Spinal cord (tissue), 10 donors: Measurements from ENCODE around the gene MIF4GD. TPM values are rescaled to one million over a fixed set of nuclear protein-coding genes. Genes with fewer than 3 reads are reported as not detected.
A peak's percentile ranks its signal among the peaks of the same experiment; 100 is the strongest.
"Not testable (repeated sequence)": the region's sequence is repeated elsewhere in the genome, so short reads cannot be mapped to it uniquely, and the experiment has no call there.

Source experiments
- DNase-seq, 6 donors: peaks; one replicate each; pipeline versions ENCODE4 v3.0.0 to v3.0.0-alpha.2; 2013 to 2015; ENCODE audit warnings: low spot score in 6 of 6, low read depth in 4 of 6
- H3K27ac ChIP-seq: one replicate; pipeline ENCODE4 v1.5.1; 2013; ENCODE audit warnings: low read depth, low read length, control low read depth
- H3K27me3 ChIP-seq: one replicate; pipeline ENCODE4 v1.6.1; 2013; ENCODE audit warnings: low read length; ENCODE audit not compliant: control insufficient read depth, insufficient read depth
- H3K36me3 ChIP-seq: one replicate; pipeline ENCODE4 v1.6.1; 2013; ENCODE audit warnings: low read length; ENCODE audit not compliant: control insufficient read depth, insufficient read depth
- H3K4me1 ChIP-seq: one replicate; pipeline ENCODE4 v1.6.1; 2013; ENCODE audit warnings: low read length; ENCODE audit not compliant: control insufficient read depth, insufficient read depth
- H3K4me3 ChIP-seq: one replicate; pipeline ENCODE4 v1.5.1; 2013; ENCODE audit warnings: low read depth, low read length, control low read depth
- H3K9me3 ChIP-seq: one replicate; pipeline ENCODE4 v1.6.1; 2013; ENCODE audit warnings: low read length; ENCODE audit not compliant: control insufficient read depth, insufficient read depth
- whole genome bisulfite sequencing: methylation state at CpG from one replicate; pipeline ENCODE4 v1.1.5; 2013; ENCODE audit warnings: missing lambda C conversion rate; ENCODE audit not compliant: insufficient coverage; 5-methylcytosine and 5-hydroxymethylcytosine counted together
- polyA plus RNA-seq, 2 donors: library from polyadenylated mRNA; unstranded; fragments of 120-200 nt; gene quantifications; one replicate each; pipeline ENCODE4 v1.2.1, GENCODE V29; 2013; ENCODE audit not compliant: insufficient read length in 2 of 2
- total RNA-seq, 2 donors: library from RNA; depleted of rRNA in 1 of 2; stranded (reverse); fragments of 120-200 nt in 1 of 2; fragments of >200 nt in 1 of 2; gene quantifications; one replicate each; pipeline versions ENCODE4 v1.2.3 to v1.2.4, GENCODE V29; 2013 to 2014
- donor health status: healthy.

Gene MIF4GD
- total and polyA plus RNA-seq, 4 donors, result 11.0 to 31.1 (median 26.0) TPM

GRCh38 chr17:75308732-75309629 lies 38.0 kb upstream of the MIF4GD start:
- no peak for DNase-seq
- Histone ChIP-seq H3K9me3 (no peaks in the 10 kb centered on the region), H3K36me3 (peaks cover 4% of the 10 kb centered on the region), H3K4me3 (no peak overlapping the region), H3K4me1 (no peaks in the 10 kb centered on the region), H3K27me3 (no peaks in the 10 kb centered on the region), H3K27ac (peak overlapping the region; percentile 40)
- WGBS, result 67% methylated on average over 11 of the region's 20 CpGs

DNA sequence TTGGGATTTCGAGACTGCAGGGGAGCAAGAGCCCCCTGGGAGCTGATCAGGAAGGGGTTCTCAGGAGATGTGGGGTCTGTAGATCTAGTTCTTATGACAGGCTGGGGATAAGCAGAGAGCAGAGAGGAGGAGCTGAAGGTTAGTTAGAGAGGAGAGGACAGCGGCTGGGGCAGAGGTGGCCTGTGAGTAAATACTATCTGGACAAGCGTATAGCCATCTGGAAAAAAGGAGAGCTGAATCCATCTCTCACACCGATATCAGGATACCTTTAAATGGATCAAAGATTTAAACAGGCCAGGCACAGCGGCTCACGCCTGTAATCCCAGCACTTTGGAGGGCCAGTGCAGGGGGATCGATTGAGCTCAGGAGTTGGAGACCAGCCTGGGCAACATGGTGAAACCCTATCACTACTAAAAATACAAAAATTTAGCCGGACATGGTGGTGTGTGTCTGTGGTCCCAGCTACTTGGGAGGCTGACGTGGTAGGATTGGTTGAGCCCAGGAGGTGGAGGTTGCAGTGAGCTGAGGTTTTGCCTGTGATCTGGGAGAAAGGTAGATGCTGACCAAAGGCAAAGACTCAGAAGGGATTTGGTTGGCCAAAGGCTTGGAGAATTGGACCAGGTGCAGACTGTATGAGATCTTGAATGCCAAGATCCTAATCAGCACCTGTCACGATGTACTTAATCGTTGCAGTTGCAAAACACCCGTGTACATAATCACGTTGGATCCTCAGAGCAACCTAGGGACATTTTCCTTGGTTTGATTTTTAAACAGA lies 37.1 kb upstream of the MIF4GD start:
- WGBS, result 89% methylated on average over 9 of the region's 13 CpGs
- H3K27me3 ChIP-seq, result no peaks in the 10 kb centered on the region
- no peaks in the 10 kb centered on the region for H3K36me3 ChIP-seq
- no peak overlapping the region for H3K4me3 ChIP-seq
- no peaks in the 10 kb centered on the region for H3K9me3 ChIP-seq
- no peak for DNase-seq
- no peak overlapping the region for H3K27ac ChIP-seq
- no peaks in the 10 kb centered on the region for H3K4me1 ChIP-seq

GRCh38 chr17:75301502-75302206 lies 30.6 kb upstream of the MIF4GD start:
- Histone ChIP-seq H3K36me3 (no peaks in the 10 kb centered on the region), H3K9me3 (no peaks in the 10 kb centered on the region), H3K27me3 (no peaks in the 10 kb centered on the region), H3K4me1 (no peaks in the 10 kb centered on the region), H3K27ac (no peak overlapping the region), H3K4me3 (no peak overlapping the region)
- 93% methylated on average over 14 of the region's 17 CpGs for WGBS
- no peak for DNase-seq

GRCh38 chr17:75301049-75301448 lies 30.0 kb upstream of the MIF4GD start:
- Histone ChIP-seq H3K4me1 (no peaks in the 10 kb centered on the region), H3K27ac (no peak overlapping the region), H3K27me3 (no peaks in the 10 kb centered on the region), H3K36me3 (no peaks in the 10 kb centered on the region), H3K9me3 (no peaks in the 10 kb centered on the region), H3K4me3 (no peak overlapping the region)
- 88% methylated on average over 7 of the region's 9 CpGs for WGBS
- no peak for DNase-seq

DNA sequence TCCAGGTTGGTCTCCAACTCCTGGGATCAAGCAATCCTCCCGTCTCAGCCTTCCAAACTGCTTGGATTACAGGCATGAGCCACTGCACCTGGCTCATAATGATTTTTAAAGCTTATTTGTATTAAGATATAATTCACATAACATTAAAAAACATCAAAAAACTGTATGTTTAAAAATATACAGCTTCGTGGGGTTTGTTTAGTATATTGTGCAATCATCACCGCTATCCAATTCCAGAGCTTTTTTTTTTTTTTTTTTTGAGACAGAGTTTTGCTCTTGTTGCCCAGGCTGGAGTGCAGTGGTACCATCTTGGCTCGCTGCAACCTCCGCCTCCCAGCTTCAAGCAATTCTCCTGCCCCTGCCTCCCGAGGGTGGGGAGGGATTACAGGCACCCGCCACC lies 29.2 kb upstream of the MIF4GD start:
- no peak for DNase-seq
- H3K27me3 ChIP-seq, result no peaks in the 10 kb centered on the region
- no peak overlapping the region for H3K4me3 ChIP-seq
- no peaks in the 10 kb centered on the region for H3K9me3 ChIP-seq
- no peaks in the 10 kb centered on the region for H3K4me1 ChIP-seq
- no CpG with 5 or more reads among the region's 7 CpGs for WGBS
- no peaks in the 10 kb centered on the region for H3K36me3 ChIP-seq
- no peak overlapping the region for H3K27ac ChIP-seq

GRCh38 chr17:75295201-75296158 lies 24.4 kb upstream of the MIF4GD start:
- no peaks in the 10 kb centered on the region for H3K27me3 ChIP-seq
- H3K4me1 ChIP-seq, result no peaks in the 10 kb centered on the region
- 84% methylated on average over 4 of the region's 8 CpGs for WGBS
- peak overlapping the region; percentile 48 for H3K27ac ChIP-seq
- H3K4me3 ChIP-seq, result no peak overlapping the region
- no peaks in the 10 kb centered on the region for H3K36me3 ChIP-seq
- no peak for DNase-seq
- H3K9me3 ChIP-seq, result no peaks in the 10 kb centered on the region

- not testable (repeated sequence) for H3K36me3 ChIP-seq, H3K27me3 ChIP-seq, DNase-seq, H3K4me1 ChIP-seq, H3K9me3 ChIP-seq, H3K27ac ChIP-seq, H3K4me3 ChIP-seq
- 82% methylated on average over 14 of the region's 16 CpGs for WGBS
These were observed 21.9 kb upstream of the MIF4GD start for GRCh38 chr17:75292810-75293448.

GRCh38 chr17:75289832-75290337 lies 18.9 kb upstream of the MIF4GD start:
- DNase-seq, result peak in 2 of 6 donors; percentile 38 to 60
- Histone ChIP-seq H3K4me1 (peaks cover 4% of the 10 kb centered on the region), H3K27me3 (no peaks in the 10 kb centered on the region), H3K4me3 (peak overlapping the region; percentile 85), H3K9me3 (no peaks in the 10 kb centered on the region), H3K36me3 (peaks cover 6% of the 10 kb centered on the region), H3K27ac (peak overlapping the region; percentile 92)
- 0% methylated on average over 6 of the region's 26 CpGs for WGBS
